ENCODE results near the gene PPP1R14C.

The PPP1R14C gene

GRCh38 chr6:150275489-150275888 lies 132.6 kb downstream of the PPP1R14C start:
- DNase-seq, result no peak

- DNase-seq, result no peak
Measured at GRCh38 chr6:150276168-150276936, 133.5 kb downstream of the PPP1R14C start.

GRCh38 chr6:150276937-150277742 lies 134.3 kb downstream of the PPP1R14C start:
- DNase-seq, result no peak

DNA sequence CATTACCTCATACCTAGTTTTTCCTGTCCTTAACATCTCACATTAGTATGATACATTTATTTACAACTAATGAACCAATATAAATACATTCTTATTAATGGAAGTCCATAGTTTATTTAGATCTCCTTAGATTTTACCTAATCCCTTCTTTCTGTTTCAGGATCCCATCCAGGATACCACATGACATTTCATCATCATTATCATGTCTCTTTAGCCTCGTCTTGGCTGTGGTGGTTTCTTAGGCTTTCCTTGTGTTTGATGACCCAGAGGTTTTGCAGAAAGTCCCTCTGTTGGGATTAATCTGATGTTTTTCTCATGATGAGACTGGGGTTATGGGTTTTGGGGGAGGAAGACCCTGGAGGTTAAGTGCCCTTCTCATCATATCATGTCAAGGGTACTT lies 136.7 kb downstream of the PPP1R14C start:
- no peak for DNase-seq

- no peak for DNase-seq
Measured at GRCh38 chr6:150280703-150281102, 137.9 kb downstream of the PPP1R14C start.

GRCh38 chr6:150281767-150282166 lies 138.9 kb downstream of the PPP1R14C start:
- no peak for DNase-seq

GRCh38 chr6:150282806-150283205 lies 140.0 kb downstream of the PPP1R14C start:
- no peak for DNase-seq

- DNase-seq, result no peak
Measured at GRCh38 chr6:150286460-150286859, 143.6 kb downstream of the PPP1R14C start.

- no peak for DNase-seq
Measured at GRCh38 chr6:150286912-150287311, 144.1 kb downstream of the PPP1R14C start.

GRCh38 chr6:150288456-150288855 lies 145.6 kb downstream of the PPP1R14C start:
- DNase-seq, result no peak

DNA sequence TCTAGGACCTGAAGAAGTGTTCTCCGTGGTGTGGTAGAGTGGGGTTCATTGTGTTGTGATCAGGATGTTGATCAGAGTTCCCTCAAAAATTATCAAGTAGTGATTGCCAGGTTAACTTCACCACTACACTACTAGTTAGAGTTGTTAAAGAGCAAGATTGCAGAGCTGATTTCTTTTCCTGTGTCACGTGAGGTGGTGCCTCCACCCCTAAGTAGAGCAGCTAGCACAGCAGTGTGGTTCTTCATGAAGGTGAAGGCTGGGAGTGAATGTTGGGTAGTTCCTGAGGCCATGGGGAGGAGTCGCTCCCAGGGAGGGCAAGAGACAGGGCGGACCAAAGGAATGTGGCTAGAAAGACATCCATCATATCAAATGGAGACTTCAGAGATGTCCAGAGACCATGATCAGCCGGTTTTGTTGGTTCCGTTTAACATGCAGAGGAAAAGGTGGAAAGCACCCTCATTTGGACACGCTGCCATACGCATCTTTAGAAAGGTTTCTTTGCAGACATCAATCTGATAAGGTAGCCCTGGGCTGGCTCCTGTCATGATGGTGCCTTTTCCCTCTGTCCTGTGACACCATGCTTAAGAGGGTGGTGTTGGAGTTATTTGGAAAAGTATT lies 146.7 kb downstream of the PPP1R14C start:
- DNase-seq, result no peak

DNA sequence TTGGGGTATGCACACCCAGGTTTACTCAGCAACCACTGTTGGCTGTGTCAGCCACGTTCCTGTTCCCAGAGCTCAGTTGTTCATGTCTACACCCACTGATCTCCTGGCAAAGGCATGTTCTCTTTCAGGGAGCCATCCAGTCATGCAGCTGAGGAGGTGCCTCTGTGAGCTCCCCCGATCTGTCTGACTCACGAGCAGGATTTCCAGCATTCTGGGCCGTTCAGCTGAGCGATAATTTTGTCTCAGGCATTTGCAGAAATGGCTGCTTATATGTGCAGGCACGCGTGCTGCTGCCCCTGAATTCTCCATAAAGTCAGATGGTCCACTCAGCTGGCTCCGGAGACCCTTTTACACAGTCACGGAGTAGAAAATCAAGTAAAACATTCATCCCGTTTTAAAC lies 147.6 kb downstream of the PPP1R14C start:
- no peak for DNase-seq

DNA sequence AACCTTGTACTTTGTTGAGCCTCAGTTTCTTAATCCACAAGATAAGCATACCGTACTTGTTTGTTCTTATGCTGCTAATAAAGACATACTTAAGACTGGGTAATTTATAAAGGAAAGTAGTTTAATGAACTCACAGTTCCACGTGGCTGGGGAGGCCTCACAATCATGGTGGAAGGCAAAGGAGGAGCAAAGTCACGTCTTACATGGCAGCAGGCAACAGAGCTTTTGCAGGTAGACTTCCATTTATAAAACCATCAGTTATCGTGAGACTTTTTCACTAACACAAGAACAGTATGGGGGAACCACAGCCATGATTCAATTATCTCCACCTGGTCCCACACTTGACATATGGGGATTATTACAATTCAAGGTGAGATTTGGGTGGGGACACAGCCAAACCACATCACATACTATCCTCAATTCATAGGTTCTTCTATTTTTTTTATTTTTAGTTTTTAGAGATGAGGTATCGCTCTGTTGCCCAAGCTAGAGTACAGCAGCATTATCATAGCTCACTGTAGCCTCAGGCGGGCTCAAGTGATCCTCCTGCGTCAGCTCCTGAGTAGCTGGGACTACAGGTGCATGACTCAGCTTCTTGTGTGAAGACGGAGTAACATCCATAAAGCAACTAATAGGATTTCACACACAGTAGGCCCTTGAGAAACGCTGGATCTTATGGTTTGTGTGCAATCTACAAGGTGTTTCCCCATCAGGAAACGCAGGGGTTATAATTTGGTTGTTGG lies 149.3 kb downstream of the PPP1R14C start:
- DNase-seq, result no peak

DNA sequence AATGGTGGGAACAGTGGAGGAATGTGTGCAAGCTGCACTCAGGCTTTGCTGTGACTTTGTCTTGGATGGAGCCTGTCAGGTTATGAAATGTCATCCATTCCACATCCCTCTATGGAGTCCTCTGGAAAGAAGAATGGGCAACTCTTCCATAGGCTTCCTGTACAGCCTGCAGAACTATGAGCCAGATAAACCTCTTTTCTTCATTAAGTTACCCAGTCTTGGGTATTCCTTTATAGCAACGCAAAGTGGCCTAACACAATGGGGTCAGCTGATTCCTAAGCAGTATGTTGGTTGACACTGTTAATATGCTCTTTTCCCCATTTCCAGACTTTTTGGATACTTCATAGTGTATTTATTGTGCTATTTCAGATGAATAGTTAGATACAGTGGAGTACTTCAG lies 150.2 kb downstream of the PPP1R14C start:
- DNase-seq, result no peak

DNA sequence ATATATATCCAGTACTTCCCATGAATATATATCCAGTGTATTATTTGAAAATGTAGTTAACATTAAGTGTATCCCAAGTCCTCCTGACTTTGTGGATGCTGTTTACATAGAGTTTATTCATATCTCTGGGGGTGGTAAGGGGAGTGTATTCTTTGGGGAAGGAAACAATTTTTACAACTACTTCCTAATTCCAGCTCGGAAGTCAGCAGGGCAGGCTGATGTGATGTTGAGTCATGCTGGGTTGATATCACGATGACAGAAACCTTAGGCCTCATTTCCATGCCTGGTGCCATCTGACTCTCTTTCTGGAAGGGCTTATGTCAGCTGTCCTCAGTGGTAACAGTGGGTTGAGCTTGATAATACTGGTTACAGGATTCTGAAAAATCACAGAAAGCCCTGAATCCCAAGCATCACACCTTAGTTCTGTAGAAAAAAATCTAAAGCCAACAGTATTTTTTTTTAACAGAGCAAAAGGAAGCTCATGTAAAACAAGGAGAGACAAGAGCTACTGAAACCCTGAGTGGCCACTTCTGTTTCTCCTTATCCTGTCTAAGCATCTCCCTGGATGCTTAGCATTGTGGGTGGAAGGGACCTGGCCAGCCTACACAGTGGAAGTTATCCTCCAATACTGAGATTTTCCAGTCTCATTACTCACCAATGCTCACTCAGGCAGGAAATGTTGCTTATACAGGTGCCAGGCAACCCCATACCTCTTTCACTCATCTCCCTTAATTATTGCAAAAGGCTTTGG lies 150.8 kb downstream of the PPP1R14C start:
- DNase-seq, result no peak

- DNase-seq, result no peak
Measured at GRCh38 chr6:150296890-150297289, 154.0 kb downstream of the PPP1R14C start.

DNA sequence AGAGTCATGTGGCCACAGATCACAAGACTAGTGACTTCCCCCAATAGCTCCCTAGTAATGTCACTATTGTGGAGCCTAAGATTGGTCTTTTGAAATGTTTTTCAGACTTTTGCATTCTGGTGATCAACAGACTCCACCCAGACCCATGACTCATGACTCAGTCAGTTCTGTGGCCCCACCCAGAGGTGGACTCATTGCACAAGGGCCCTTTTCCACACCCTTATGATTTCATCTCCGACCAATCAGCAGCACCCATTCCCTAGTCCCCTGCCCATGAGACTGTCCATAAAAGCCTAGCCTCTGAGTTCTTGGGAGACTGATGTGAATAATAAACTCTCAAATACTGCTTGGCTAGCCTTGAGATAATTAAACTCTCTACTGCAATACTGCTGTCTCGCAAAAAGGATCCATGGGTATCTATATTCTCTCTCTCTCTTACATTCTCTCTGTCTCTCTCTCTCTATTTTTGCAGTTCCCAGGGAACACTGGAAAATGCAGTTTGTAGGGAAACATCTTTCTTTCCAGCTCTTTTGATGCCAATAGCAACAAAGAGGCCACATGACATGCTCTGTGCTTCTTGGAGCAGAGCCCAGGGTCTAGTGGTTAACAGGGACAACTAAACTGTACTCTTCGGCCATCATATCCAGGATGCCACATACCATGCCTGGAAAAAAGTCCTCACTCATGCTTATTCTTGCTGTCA lies 154.6 kb downstream of the PPP1R14C start:
- no peak for DNase-seq

DNA sequence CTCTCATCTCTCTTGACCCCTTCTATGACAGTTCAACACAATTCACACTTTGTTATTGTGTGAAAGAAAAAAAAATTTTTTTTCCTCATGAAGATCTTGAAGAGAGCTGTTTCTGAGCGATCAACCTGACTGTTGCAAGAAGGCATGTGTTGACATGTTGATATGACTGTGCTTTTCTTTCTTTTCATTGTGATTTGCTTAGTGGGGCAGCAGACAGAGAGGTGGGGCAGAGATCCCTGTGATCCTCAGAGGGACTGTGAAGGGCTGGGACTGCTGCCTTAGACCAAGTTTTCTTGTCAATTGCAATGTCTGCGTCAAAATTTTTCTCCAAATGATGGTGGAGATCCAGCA lies 155.2 kb downstream of the PPP1R14C start:
- no peak for DNase-seq

DNA sequence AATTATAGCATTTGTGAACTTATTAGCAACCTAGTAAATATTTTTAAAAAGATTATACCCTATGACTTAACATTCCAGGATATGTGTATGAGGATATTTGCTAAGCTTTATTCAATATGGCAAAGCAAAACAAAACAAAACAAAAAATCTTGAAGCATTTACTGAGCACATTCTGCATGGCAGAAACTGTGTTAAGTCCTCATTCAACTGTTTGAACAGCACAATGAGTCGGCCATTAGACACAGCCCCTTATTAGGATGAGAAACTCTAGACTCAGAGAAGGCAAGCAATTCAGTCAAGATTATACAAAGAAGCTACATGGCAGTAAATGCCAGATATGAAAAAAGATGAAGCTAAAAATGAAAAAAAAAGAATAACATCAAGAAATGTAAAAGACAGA lies 155.8 kb downstream of the PPP1R14C start:
- DNase-seq, result no peak
